NOMO-1 (cell line): ENCODE measurements around the gene USB1.
A peak's percentile ranks its signal among the peaks of the same experiment; 100 is the strongest.

Source experiments
- DNase-seq, 2 experiments: peaks; one replicate each; lab custom pipeline; 2025; ENCODE audit not compliant: unreplicated experiment in 2 of 2; lab: John Stamatoyannopoulos, UW

USB1 gene

GRCh38 chr16:58000706-58001676, at the start of gene USB1:
USB1 (plus strand) TSS chr16:58001407; CDS start chr16:58001484, 77 bp downstream.
- peak; percentile 60 to 77 for DNase-seq

GRCh38 chr16:57952909-57953308, 48.3 kb upstream of the USB1 start:
- no peak for DNase-seq

GRCh38 chr16:57953857-57954256, 47.4 kb upstream of the USB1 start:
- no peak for DNase-seq

- no peak for DNase-seq
These were observed 45.5 kb upstream of the USB1 start for GRCh38 chr16:57955572-57956188.

- no peak for DNase-seq
These were observed 44.9 kb upstream of the USB1 start for GRCh38 chr16:57956270-57956808.

- no peak for DNase-seq
These were observed 44.1 kb upstream of the USB1 start for GRCh38 chr16:57956924-57957672.

GRCh38 chr16:57957673-57958392, 43.4 kb upstream of the USB1 start:
- no peak for DNase-seq

- DNase-seq: no peak
These were observed 42.7 kb upstream of the USB1 start for GRCh38 chr16:57958544-57958943.

- peak; percentile 30 to 53 for DNase-seq
These were observed 42.1 kb upstream of the USB1 start for GRCh38 chr16:57959121-57959520.

- DNase-seq: no peak
These were observed 41.4 kb upstream of the USB1 start for GRCh38 chr16:57959804-57960203.

GRCh38 chr16:57960310-57960709, 40.9 kb upstream of the USB1 start:
- DNase-seq: no peak

- no peak for DNase-seq
These were observed 40.3 kb upstream of the USB1 start for GRCh38 chr16:57960826-57961472.

- DNase-seq: no peak
These were observed 39.7 kb upstream of the USB1 start for GRCh38 chr16:57961538-57961937.

- no peak for DNase-seq
These were observed 39.2 kb upstream of the USB1 start for GRCh38 chr16:57962046-57962445.

- no peak for DNase-seq
These were observed 38.5 kb upstream of the USB1 start for GRCh38 chr16:57962756-57963155.

GRCh38 chr16:57964157-57964700, 37.0 kb upstream of the USB1 start:
- DNase-seq: no peak

GRCh38 chr16:57966204-57966771, 34.9 kb upstream of the USB1 start:
- DNase-seq: no peak

GRCh38 chr16:57966986-57967385, 34.2 kb upstream of the USB1 start:
- DNase-seq: no peak

GRCh38 chr16:57967916-57968315, 33.3 kb upstream of the USB1 start:
- DNase-seq: no peak
